ENCODE results near the gene CNEP1R1.

GRCh38 chr16:50038756-50039529, 13.9 kb downstream of the CNEP1R1 start:
- TF ChIP-seq CTCF (IDR thresholded peaks at IDR 0.05) (no peak), POLR2A (IDR thresholded peaks at IDR 0.05) (peak in 1 of 3 donors; percentile 9)
